ENCODE measurements around the gene TAS2R39. TPM values are rescaled to one million over a fixed set of nuclear protein-coding genes. Genes with fewer than 3 reads are reported as not detected.

Gene TAS2R39
- total RNA-seq, 1 experiment from 2014 or later: not detected

GRCh38 chr7:143227806-143228205 lies 44.6 kb downstream of the TAS2R39 start:
- no TSS peak for BruUV-seq (replicated peaks)
- no peak overlapping the region for H3K27ac ChIP-seq (ENCODE audit: low read depth, low read length, poor library complexity, severe bottlenecking)
- intact Hi-C loops (cut with micrococcal nuclease; ENCODE audit: unreplicated experiment): no loop called here
- no peak for DNase-seq (ENCODE audit: low spot score)
- ChIA-PET CTCF (no interaction called here), POLR2A (ENCODE audit: low non-redundant PET) (no interaction called here)
- peaks cover 14% of the 10 kb centered on the region for H3K4me1 ChIP-seq (ENCODE audit: insufficient read depth, low read length, poor library complexity, severe bottlenecking)
- H3K36me3 ChIP-seq (ENCODE audit: insufficient read depth, low read length, poor library complexity, severe bottlenecking): no peaks in the 10 kb centered on the region
- peaks cover 7% of the 10 kb centered on the region for H3K27me3 ChIP-seq (replicated peaks; ENCODE audit: insufficient read depth, low read depth, low read length, poor library complexity)
- no peak overlapping the region for H3K4me3 ChIP-seq (ENCODE audit: low read depth, low read length, poor library complexity, severe bottlenecking)
- TF ChIP-seq EZH2 (IDR thresholded peaks at IDR 0.05; ENCODE audit: borderline replicate concordance, low read depth, low read length, poor library complexity, severe bottlenecking) (no peak), CTCF (conservative IDR thresholded peaks at IDR 0.05; ENCODE audit: low read depth, low read length) (no peak)
- no peaks in the 10 kb centered on the region for H3K9me3 ChIP-seq (ENCODE audit: low read depth, low read length, poor library complexity, severe bottlenecking)

GRCh38 chr7:143229054-143229790 lies 46.0 kb downstream of the TAS2R39 start:
- TF ChIP-seq CTCF (conservative IDR thresholded peaks at IDR 0.05; ENCODE audit: low read depth, low read length) (no peak), EZH2 (IDR thresholded peaks at IDR 0.05; ENCODE audit: borderline replicate concordance, low read depth, low read length, poor library complexity, severe bottlenecking) (no peak)
- intact Hi-C loops (cut with micrococcal nuclease; ENCODE audit: unreplicated experiment): no loop called here
- H3K4me3 ChIP-seq (ENCODE audit: low read depth, low read length, poor library complexity, severe bottlenecking): no peak overlapping the region
- no peaks in the 10 kb centered on the region for H3K9me3 ChIP-seq (ENCODE audit: low read depth, low read length, poor library complexity, severe bottlenecking)
- H3K27me3 ChIP-seq (replicated peaks; ENCODE audit: insufficient read depth, low read depth, low read length, poor library complexity): no peaks in the 10 kb centered on the region
- POLR2A ChIA-PET (ENCODE audit: low non-redundant PET): no interaction called here
- BruUV-seq (replicated peaks): no TSS peak
- peak; percentile 69 for DNase-seq (ENCODE audit: low spot score)
- H3K27ac ChIP-seq (ENCODE audit: low read depth, low read length, poor library complexity, severe bottlenecking): no peak overlapping the region
- peaks cover 14% of the 10 kb centered on the region for H3K4me1 ChIP-seq (ENCODE audit: insufficient read depth, low read length, poor library complexity, severe bottlenecking)
- no peaks in the 10 kb centered on the region for H3K36me3 ChIP-seq (ENCODE audit: insufficient read depth, low read length, poor library complexity, severe bottlenecking)
- CTCF ChIA-PET: interaction anchor here (0.9 kb wide), 1 partner anchor 11 kb away, joined by 3 read pairs; no protein-coding TSS in a partner anchor

GRCh38 chr7:143230602-143231457 lies 47.6 kb downstream of the TAS2R39 start:
- BruUV-seq (replicated peaks): no TSS peak
- Histone ChIP-seq H3K27me3 (replicated peaks; ENCODE audit: insufficient read depth, low read depth, low read length, poor library complexity) (no peaks in the 10 kb centered on the region), H3K4me1 (ENCODE audit: insufficient read depth, low read length, poor library complexity, severe bottlenecking) (peaks cover 14% of the 10 kb centered on the region), H3K27ac (ENCODE audit: low read depth, low read length, poor library complexity, severe bottlenecking) (no peak overlapping the region), H3K36me3 (ENCODE audit: insufficient read depth, low read length, poor library complexity, severe bottlenecking) (no peaks in the 10 kb centered on the region), H3K9me3 (ENCODE audit: low read depth, low read length, poor library complexity, severe bottlenecking) (no peaks in the 10 kb centered on the region), H3K4me3 (ENCODE audit: low read depth, low read length, poor library complexity, severe bottlenecking) (no peak overlapping the region)
- POLR2A ChIA-PET (ENCODE audit: low non-redundant PET): no interaction called here
- CTCF ChIA-PET: no interaction called here
- no peak for TF ChIP-seq CTCF (conservative IDR thresholded peaks at IDR 0.05; ENCODE audit: low read depth, low read length)
- TF ChIP-seq EZH2 (IDR thresholded peaks at IDR 0.05; ENCODE audit: borderline replicate concordance, low read depth, low read length, poor library complexity, severe bottlenecking): no peak
- intact Hi-C loops (cut with micrococcal nuclease; ENCODE audit: unreplicated experiment): no loop called here
- DNase-seq (ENCODE audit: low spot score): no peak

Other genes with a start within 250 kb of the TAS2R39 start
- not detected in 2 replicates for gene TRPV5, start 249.7 kb upstream of the TAS2R39 start, total RNA-seq (2021)
- not detected in 2 replicates for gene LLCFC1, start 243.9 kb upstream of the TAS2R39 start, total RNA-seq (2021)
- gene KEL, start 221.1 kb upstream of the TAS2R39 start, total RNA-seq (2021): not detected in 2 replicates
- gene OR9A2, start 156.3 kb upstream of the TAS2R39 start, total RNA-seq (2021): not detected in 2 replicates
- not detected in 2 replicates for gene OR6V1, start 131.1 kb upstream of the TAS2R39 start, total RNA-seq (2021)
- gene PIP, start 51.3 kb upstream of the TAS2R39 start, total RNA-seq (2021): not detected in 2 replicates
- not detected in 2 replicates for gene TAS2R40, start 38.6 kb downstream of the TAS2R39 start, total RNA-seq (2021)
- 43.1 and 50.8 TPM in 2 replicates for gene GSTK1, start 80.0 kb downstream of the TAS2R39 start, total RNA-seq (2021)
- gene TMEM139, start 101.5 kb downstream of the TAS2R39 start, total RNA-seq (2021): not detected in 2 replicates
- gene CASP2, start 104.9 kb downstream of the TAS2R39 start, total RNA-seq (2021): 57.8 and 76.8 TPM in 2 replicates
- not detected in 2 replicates for gene CLCN1, start 132.7 kb downstream of the TAS2R39 start, total RNA-seq (2021)
- 1.8 and 1.9 TPM in 2 replicates for gene FAM131B, start 179.3 kb downstream of the TAS2R39 start, total RNA-seq (2021)
- gene ZYX, start 197.9 kb downstream of the TAS2R39 start, total RNA-seq (2021): 130 and 132 TPM in 2 replicates
- gene EPHA1, start 225.4 kb downstream of the TAS2R39 start, total RNA-seq (2021): 1.2 and 1.7 TPM in 2 replicates